ENCODE data around the gene MXD3.

The MXD3 gene

GRCh38 chr5:177302354-177303110 is 9.2 kb downstream of the MXD3 start:
- DNase-seq, result peak in 1 of 2 experiments; percentile 31

DNA sequence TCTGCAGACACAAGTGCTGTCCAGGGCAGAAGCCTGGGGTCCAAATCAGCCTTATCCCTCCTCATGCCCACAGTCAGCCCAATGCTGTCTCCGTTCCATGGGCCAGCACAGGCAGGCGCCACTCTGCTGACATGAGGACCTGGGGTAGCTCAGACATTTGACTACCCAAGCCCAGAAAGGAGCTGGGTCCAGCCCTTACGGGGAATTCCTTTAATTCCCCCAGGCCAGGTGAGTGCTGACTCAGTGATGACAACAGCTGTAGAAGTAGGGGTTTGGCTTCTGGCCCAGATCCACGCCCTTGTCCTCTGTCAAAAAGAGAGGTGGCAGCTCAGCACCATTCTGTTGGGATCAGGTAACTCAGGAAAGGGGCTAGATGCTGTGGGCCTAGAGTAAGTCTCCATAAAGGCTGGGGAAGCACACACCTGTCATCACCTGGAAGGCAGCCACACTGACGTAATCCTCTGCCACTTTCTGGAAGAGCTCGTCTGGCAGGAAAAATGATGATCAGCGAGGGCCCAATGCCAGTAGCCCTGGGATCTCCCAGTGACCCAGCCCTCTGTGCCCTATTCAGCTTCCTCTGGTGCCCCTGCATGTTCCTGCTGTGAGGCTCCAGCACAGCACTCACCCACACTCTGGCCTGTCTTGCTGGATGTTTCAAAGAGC is 10.1 kb downstream of the MXD3 start:
- DNase-seq, result no peak

DNA sequence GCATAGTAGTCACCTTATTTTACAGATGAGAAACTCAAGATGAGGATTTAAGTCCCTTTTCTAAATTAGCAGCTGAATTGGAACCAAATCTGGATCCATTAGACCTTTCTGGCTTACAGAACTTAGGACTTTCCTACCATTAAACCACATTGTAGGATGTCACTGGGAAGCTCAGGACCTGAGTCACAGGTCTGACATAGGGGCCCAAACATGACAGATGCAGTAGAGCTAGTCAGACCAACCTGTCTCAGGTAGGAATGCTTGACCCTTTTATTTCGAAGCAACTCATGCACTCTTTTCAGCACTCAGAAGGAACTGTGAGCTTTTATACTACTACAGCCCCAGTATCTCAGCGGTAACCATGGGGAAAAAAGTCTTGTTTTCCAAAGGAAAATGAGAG is 10.7 kb downstream of the MXD3 start:
- DNase-seq, result no peak

GRCh38 chr5:177300236-177300880 is 11.3 kb downstream of the MXD3 start:
- DNase-seq, result peak; percentile 42 to 77

DNA sequence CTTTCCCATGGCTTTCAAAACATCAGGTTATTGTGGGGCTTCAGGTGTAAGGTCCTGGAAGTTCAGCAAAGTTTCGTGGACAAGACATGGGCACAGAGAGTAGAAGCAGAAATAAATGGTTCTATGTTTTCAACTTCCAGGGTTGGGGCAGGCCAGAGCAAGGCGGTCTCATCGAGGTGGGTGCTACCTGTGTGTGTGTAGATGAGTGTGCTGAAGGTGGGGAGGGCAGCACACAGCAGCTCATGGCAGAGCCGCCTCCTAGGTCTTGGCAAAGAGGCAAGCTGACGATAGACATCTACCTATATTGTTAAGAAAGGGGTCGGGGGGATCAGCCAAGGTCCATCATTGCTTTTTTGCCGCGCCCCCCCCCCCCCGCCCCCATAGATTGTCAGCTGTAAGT is 12.0 kb downstream of the MXD3 start:
- DNase-seq, result no peak

- no peak for DNase-seq
These were observed 13.8 kb downstream of the MXD3 start for GRCh38 chr5:177297922-177298321.

- DNase-seq, result no peak
These were observed 15.1 kb downstream of the MXD3 start for GRCh38 chr5:177296581-177296980.

DNA sequence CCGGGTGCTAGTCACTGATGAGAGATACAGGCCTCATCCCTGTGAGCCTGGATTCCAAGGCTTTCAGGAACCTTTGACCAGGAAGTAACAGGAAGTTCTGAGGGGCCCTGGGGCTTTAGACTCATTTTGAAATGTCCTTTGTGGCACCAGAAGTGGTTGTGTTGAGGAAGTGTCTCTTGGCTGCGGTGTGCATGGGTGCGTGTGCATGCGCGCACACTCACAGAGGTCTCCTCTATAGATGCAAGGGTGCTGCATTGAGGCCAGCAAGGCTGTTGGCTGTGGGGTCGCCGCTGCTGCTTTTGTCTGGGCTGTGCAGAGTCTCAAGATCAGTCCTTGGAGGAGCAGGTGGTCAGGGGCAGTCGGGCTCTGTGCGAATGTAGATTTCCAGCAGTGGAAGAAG is 15.8 kb downstream of the MXD3 start:
- no peak for DNase-seq

- DNase-seq, result no peak
These were observed 17.1 kb downstream of the MXD3 start for GRCh38 chr5:177294632-177295031.

DNA sequence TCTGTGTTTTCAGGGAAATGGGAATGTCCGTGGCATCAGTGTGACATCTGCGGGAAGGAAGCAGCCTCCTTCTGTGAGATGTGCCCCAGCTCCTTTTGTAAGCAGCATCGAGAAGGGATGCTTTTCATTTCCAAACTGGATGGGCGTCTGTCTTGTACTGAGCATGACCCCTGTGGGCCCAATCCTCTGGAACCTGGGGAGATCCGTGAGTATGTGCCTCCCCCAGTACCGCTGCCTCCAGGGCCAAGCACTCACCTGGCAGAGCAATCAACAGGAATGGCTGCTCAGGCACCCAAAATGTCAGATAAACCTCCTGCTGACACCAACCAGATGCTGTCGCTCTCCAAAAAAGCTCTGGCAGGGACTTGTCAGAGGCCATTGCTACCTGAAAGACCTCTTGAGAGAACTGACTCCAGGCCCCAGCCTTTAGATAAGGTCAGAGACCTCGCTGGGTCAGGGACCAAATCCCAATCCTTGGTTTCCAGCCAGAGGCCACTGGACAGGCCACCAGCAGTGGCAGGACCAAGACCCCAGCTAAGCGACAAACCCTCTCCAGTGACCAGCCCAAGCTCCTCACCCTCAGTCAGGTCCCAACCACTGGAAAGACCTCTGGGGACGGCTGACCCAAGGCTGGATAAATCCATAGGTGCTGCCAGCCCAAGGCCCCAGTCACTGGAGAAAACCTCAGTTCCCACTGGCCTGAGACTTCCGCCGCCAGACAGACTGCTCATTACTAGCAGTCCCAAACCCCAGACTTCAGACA is 17.7 kb downstream of the MXD3 start:
- DNase-seq, result no peak

DNA sequence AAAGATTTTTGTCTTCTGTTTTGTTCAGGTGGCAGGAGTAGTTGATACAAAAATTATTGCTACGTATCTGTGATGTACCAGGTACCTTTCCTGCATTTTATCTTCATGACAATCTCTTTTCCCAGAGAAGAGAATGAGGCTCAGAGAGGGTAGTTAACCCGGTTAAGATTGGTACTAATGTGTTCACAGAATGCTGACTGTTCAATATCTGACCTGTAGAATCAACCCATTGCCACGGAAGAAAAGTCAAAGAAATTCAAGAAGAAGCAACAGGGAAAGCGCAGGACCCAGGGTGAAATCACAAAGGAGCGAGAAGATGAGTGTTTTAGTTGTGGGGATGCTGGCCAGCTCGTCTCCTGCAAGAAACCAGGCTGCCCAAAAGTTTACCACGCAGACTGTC is 20.0 kb downstream of the MXD3 start:
- no peak for DNase-seq

- no peak for DNase-seq
These were observed 20.7 kb downstream of the MXD3 start for GRCh38 chr5:177290816-177291596.

DNA sequence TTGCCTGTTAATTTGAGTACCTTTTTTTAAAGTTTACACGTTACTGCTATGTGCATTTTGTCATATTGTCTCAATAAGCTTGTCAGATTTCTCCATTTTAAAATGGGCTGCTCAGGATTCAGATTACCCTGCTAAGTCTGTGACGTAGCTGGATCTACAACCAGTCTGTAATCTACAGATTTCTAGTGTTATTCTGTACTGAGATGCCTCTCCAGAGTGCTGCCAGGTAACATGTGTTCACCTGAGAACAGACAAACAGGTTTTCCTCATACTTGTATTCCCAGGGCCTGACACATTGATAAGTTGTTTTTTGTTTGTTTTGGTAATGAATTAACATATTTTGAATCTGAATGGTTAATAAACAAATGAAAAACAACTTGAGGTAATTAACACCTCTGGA is 23.5 kb downstream of the MXD3 start:
- DNase-seq, result no peak

DNA sequence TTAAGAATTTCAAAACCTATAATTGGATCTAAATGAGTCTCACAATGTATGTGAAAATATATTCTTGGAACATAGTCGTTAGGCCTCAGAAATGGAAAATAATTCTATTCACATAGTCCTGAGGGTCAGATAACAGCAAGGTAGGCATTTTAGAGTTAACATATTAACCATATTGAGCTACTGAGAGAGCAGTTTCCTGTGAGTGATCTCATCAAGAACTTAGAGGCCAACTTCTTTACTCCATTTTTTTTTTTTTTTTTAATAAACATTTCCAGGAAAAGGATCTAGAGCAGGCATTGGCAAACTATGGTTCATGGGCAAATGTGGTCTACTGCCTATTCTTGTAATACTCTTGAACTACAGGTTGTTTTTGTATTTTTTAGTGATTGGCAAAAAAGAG is 34.8 kb downstream of the MXD3 start:
- DNase-seq, result no peak

- no peak for DNase-seq
These were observed 35.8 kb downstream of the MXD3 start for GRCh38 chr5:177275883-177276282.

DNA sequence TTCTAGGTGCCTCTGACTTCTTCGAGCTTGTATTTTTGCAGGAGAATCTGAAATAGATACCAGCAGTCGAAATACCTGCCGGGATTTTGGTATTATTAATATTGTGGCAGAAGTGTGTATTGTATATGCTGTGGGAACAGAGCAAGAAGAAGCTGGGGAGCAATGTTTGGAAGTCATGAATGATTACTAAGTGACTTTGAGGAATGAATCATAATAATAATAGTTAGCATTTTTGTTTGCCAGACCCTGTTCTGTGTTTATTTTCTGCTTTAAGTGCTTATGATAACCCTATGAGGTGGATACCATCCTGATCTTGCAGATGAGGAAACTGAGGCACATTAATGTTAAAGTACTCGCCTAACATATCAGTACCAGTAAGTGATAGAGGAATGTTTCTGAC is 40.6 kb downstream of the MXD3 start:
- DNase-seq, result no peak

DNA sequence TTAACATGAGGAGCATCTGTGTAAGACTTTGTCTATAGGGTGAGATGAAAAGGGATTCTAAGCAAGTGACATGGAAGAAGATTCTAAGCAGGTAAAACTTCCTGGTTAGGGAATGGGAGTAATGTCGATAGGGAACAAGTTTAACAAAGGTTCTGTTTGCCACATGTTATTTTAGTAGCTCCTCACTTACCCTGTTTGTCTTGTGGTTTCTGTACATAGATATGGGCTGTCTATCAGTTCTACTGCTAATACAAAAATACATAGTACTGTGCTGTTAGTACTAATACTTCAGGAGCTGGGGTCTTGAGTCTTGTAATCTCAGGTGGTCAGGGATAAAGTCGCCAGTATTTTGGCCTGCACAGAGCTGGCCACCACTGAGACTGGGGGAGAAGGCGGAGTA is 41.0 kb downstream of the MXD3 start:
- DNase-seq, result no peak

DNA sequence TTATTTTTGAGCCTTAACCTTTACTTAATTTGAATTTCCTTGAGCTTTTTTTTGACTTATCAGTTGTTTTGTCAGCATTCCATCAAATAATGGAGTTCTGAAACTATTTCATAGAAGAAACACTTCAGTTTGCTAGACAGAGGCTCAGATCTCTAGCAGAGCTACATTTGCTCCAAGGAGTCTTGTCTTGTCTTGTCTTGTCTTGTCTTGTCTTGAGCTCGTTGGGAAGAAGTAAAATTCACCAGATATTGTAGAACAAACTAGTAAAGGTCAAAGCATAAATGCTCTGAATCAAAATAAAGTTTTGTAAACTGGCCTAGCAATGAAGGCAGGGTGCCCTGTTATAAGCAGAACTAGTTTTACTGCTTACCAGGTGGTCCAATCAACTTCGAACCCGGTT is 41.7 kb downstream of the MXD3 start:
- DNase-seq, result no peak

GRCh38 chr5:177269232-177269895 is 42.3 kb downstream of the MXD3 start:
- no peak for DNase-seq

DNA sequence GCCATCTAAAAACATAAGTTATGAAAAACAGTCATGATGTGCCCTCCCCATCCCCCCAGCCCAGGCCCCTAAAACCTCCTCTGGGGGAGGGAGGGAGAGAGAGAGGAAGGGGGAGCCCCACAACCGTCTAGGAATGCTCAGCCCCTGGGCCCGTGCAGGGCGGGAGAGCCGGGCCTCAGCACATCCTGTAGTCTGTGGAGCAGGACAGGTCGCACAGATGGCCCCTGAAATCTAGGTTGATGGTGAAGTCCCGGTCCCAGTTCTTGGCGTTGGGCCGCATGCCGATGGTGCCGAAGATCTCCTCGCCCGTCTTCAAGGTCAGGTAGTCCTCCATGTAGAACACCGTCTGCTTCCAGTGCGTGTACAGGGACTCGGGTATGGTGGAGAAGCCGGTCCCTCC is 46.3 kb downstream of the MXD3 start:
- DNase-seq, result no peak

GRCh38 chr5:177264178-177264577 is 47.5 kb downstream of the MXD3 start:
- no peak for DNase-seq

GRCh38 chr5:177261510-177261909 is 50.2 kb downstream of the MXD3 start:
- DNase-seq, result no peak
